DOHH2 (cell line): ENCODE measurements around the gene OR10G2.

Experiments
- EZH2phosphoT487 ChIP-seq: fragments of 200-600 bp; sonication (generic); IDR thresholded peaks from 2 replicates; pipeline ENCODE4 v1.6.1; 2017; ENCODE audit warnings: borderline replicate concordance, mild to moderate bottlenecking, antibody characterized with exemption, low read length, moderate library complexity, mixed read lengths
- TF ChIP-seq, protein P1 (sequence below): fragments of 200-600 bp; sonication (generic); IDR thresholded peaks from one replicate; pipeline ENCODE4 v1.5.1; 2014; ENCODE audit warnings: antibody characterized with exemption, mild to moderate bottlenecking, low read depth, low read length; ENCODE audit not compliant: poor library complexity, severe bottlenecking

GRCh38 chr14:21634840-21635239, at the start of gene OR10G2:
- TF ChIP-seq, protein P1, sequence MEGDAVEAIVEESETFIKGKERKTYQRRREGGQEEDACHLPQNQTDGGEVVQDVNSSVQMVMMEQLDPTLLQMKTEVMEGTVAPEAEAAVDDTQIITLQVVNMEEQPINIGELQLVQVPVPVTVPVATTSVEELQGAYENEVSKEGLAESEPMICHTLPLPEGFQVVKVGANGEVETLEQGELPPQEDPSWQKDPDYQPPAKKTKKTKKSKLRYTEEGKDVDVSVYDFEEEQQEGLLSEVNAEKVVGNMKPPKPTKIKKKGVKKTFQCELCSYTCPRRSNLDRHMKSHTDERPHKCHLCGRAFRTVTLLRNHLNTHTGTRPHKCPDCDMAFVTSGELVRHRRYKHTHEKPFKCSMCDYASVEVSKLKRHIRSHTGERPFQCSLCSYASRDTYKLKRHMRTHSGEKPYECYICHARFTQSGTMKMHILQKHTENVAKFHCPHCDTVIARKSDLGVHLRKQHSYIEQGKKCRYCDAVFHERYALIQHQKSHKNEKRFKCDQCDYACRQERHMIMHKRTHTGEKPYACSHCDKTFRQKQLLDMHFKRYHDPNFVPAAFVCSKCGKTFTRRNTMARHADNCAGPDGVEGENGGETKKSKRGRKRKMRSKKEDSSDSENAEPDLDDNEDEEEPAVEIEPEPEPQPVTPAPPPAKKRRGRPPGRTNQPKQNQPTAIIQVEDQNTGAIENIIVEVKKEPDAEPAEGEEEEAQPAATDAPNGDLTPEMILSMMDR: no peak
- no peak for TF ChIP-seq EZH2phosphoT487
